Activated T-cell treated with anti-CD3 and anti-CD28 coated beads, Interleukin-2, amount 50 U/mL, for 1 hour (primary cell): ENCODE data around the gene AGRN.
"Not testable (repeated sequence)": the region's sequence is repeated elsewhere in the genome, so short reads cannot be mapped to it uniquely, and the experiment has no call there.

Experiments
- DNase-seq: peaks from one replicate; pipeline ENCODE4 v3.0.0-alpha.2; 2020

AGRN gene

GRCh38 chr1:1067860-1068516, 48.1 kb downstream of the AGRN start:
- no peak for DNase-seq

- DNase-seq = peak; percentile 77
These were observed 48.7 kb downstream of the AGRN start for GRCh38 chr1:1068517-1069055.

GRCh38 chr1:1069056-1069710, 49.3 kb downstream of the AGRN start:
- peak; percentile 98 for DNase-seq

GRCh38 chr1:1069711-1070676, 50.1 kb downstream of the AGRN start:
- DNase-seq = peak; percentile 37

- no peak for DNase-seq
These were observed 51.8 kb downstream of the AGRN start for GRCh38 chr1:1071486-1072298.

- no peak for DNase-seq
These were observed 52.5 kb downstream of the AGRN start for GRCh38 chr1:1072299-1072848.

GRCh38 chr1:1072849-1073742, 53.2 kb downstream of the AGRN start:
- no peak for DNase-seq

- no peak for DNase-seq
These were observed 54.0 kb downstream of the AGRN start, which contains the start of gene RNF223 for GRCh38 chr1:1073743-1074587. TSS of gene RNF223 (minus strand) at chr1:1074306. CDS start at chr1:1072566, 1,740 bp downstream.

- DNase-seq = no peak
These were observed 54.8 kb downstream of the AGRN start for GRCh38 chr1:1074631-1075147.

GRCh38 chr1:1075148-1075935, 55.4 kb downstream of the AGRN start:
- DNase-seq = no peak

GRCh38 chr1:1077396-1077795, 57.5 kb downstream of the AGRN start:
- DNase-seq = not testable (repeated sequence)

GRCh38 chr1:1079408-1080121, 59.6 kb downstream of the AGRN start:
- peak; percentile 52 for DNase-seq

GRCh38 chr1:1080122-1080757, 60.3 kb downstream of the AGRN start:
- DNase-seq = no peak

- no peak for DNase-seq
These were observed 61.0 kb downstream of the AGRN start for GRCh38 chr1:1080951-1081310.

GRCh38 chr1:1081311-1082238, 61.7 kb downstream of the AGRN start:
- DNase-seq = peak; percentile 13

GRCh38 chr1:1082239-1082775, 62.4 kb downstream of the AGRN start:
- peak; percentile 13 for DNase-seq
